ENCODE results near the gene BCL2. TPM values are rescaled to one million over a fixed set of nuclear protein-coding genes. Genes with fewer than 3 reads are reported as not detected.

The BCL2 gene
- total and polyA plus RNA-seq, 2 donors from 2014 or later, result 6.0 to 39.2 TPM

DNA sequence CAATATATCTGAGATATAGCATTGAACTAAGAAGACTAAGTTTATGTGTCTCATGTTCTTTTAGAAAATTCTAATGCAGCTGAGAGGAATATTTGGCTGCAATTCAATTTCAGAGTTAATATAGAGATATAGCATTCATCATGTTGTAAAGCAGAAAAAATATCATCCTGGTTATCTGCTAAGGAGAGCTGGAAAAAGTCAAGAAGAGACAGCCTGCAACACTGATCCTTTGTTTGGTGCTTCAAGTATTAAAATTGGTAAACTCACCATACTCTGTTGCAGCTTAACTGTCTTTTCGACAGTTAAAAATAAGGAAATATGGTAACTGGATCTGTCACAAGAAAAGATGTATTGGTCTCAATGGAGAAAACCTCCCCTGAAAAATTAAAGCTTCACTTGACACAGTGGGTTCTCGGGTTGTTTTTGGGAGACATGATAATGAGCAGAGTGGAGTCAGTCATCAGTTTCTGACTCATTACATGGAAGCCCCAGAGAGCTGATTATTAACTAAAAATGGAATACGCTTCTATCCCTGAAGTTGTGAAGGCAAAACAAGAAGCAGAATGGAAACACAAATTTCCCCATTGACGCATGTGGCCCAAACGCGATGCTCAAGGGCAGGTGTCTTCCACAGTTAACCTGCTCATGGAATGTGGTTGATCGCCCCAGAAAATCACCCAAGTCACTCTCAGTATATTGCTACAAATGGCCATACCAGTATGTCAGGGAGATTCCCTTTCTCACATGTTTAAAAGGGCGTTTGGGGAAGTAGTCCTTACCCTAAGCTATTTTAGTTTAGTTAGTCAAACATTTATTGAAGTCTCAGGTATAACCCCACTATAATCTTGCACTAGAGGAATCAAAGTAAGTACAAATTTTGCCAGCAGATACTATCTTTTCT is 8.2 kb downstream of the BCL2 start:
- DNase-seq (no peak), FAIRE-seq (no peak)
- H3K27ac ChIP-seq (ENCODE audit: low read depth in 2 of 2, low read length in 2 of 2), result peak overlapping the region; percentile 40 to 63
- H3K9ac ChIP-seq (ENCODE audit: low read length in 3 of 3), result peak overlapping the region in 1 of 3 donors; percentile 42
- TF ChIP-seq, protein P1, sequence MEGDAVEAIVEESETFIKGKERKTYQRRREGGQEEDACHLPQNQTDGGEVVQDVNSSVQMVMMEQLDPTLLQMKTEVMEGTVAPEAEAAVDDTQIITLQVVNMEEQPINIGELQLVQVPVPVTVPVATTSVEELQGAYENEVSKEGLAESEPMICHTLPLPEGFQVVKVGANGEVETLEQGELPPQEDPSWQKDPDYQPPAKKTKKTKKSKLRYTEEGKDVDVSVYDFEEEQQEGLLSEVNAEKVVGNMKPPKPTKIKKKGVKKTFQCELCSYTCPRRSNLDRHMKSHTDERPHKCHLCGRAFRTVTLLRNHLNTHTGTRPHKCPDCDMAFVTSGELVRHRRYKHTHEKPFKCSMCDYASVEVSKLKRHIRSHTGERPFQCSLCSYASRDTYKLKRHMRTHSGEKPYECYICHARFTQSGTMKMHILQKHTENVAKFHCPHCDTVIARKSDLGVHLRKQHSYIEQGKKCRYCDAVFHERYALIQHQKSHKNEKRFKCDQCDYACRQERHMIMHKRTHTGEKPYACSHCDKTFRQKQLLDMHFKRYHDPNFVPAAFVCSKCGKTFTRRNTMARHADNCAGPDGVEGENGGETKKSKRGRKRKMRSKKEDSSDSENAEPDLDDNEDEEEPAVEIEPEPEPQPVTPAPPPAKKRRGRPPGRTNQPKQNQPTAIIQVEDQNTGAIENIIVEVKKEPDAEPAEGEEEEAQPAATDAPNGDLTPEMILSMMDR (IDR thresholded peaks at IDR 0.05; ENCODE audit: borderline replicate concordance, extremely low read depth, insufficient read depth), result no peak
- no peaks in the 10 kb centered on the region for H3K36me3 ChIP-seq (ENCODE audit: control insufficient read depth in 2 of 3, insufficient read depth in 3 of 3, low read length in 3 of 3)
- peak overlapping the region in 1 of 3 donors; percentile 23 for H3K4me3 ChIP-seq (ENCODE audit: low read length in 3 of 3)
- intact Hi-C loops (cut with DNase I), result no loop called here
- no peaks in the 10 kb centered on the region for H3K27me3 ChIP-seq (ENCODE audit: control insufficient read depth, insufficient read depth, low read length)
- peaks cover 4 to 52% (median 28%) of the 10 kb centered on the region in 3 donors for H3K4me1 ChIP-seq (ENCODE audit: control insufficient read depth in 2 of 3, insufficient read depth in 2 of 3, low read depth in 1 of 3, low read length in 3 of 3)
- no peaks in the 10 kb centered on the region for H3K9me3 ChIP-seq (ENCODE audit: control insufficient read depth in 2 of 3, insufficient read depth in 1 of 3, low read length in 3 of 3)

DNA sequence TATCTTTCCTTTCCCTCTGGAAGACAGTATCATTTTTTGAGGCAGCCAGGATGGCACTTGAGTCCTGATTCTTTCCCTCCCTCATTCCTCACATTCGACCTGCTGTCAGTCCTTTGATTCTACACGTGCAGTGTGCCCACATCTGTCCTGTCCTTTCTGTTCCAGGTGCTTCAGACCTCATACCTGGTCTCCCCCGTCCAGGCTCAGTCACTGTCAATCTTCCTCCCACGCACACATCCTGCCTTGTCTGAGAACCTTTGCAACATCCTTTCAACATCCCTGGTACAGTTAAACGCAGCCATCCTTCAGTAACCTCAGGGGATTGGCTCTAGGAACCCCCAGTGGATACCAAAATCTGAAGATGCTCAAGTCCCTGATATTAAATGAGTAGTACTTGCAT is 10.1 kb downstream of the BCL2 start:
- no peaks in the 10 kb centered on the region for H3K27me3 ChIP-seq (ENCODE audit: control insufficient read depth, insufficient read depth, low read length)
- FAIRE-seq, result no peak
- no peaks in the 10 kb centered on the region for H3K36me3 ChIP-seq (ENCODE audit: control insufficient read depth in 2 of 3, insufficient read depth in 3 of 3, low read length in 3 of 3)
- no peak overlapping the region for H3K4me3 ChIP-seq (ENCODE audit: low read length in 3 of 3)
- peaks cover 4 to 53% (median 29%) of the 10 kb centered on the region in 3 donors for H3K4me1 ChIP-seq (ENCODE audit: control insufficient read depth in 2 of 3, insufficient read depth in 2 of 3, low read depth in 1 of 3, low read length in 3 of 3)
- H3K27ac ChIP-seq (ENCODE audit: low read depth in 2 of 2, low read length in 2 of 2), result no peak overlapping the region
- TF ChIP-seq, protein P1 (IDR thresholded peaks at IDR 0.05; ENCODE audit: borderline replicate concordance, extremely low read depth, insufficient read depth), result no peak
- DNase-seq, result no peak
- H3K9ac ChIP-seq (ENCODE audit: low read length in 3 of 3), result no peak overlapping the region
- intact Hi-C loops (cut with DNase I), result no loop called here
- no peaks in the 10 kb centered on the region for H3K9me3 ChIP-seq (ENCODE audit: control insufficient read depth in 2 of 3, insufficient read depth in 1 of 3, low read length in 3 of 3)

DNA sequence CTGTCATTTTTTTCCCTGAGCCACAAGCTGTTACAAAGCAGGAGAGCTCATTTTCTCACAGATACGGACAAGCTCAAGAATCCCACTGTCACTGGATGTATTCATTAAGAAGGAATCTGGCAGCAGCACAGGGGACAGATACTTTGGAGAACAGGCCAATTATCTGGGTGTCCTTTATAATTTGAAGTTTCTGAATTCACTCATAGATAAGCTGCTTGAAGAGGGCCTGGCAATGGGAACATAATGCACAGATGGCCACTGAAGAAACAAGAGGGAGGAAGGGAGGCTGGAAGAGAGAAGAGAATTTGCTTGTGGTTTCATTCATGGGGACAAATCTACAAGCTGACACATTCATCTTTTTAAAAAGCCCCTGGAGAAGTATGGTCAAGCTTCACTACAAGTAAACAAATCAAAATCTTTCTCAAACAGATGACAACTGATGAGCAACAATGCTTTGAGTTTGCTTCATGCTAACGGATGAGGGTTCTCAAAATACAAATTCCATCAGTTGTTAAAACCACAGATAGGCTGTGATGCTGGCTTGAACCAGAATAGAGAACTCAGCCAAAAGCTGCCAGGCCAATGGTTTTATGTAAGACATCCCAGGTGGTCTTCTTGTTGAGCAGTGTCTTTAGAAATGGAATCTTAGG is 11.9 kb downstream of the BCL2 start:
- TF ChIP-seq, protein P1 (IDR thresholded peaks at IDR 0.05; ENCODE audit: borderline replicate concordance, extremely low read depth, insufficient read depth), result no peak
- Histone ChIP-seq H3K9me3 (ENCODE audit: control insufficient read depth in 2 of 3, insufficient read depth in 1 of 3, low read length in 3 of 3) (no peaks in the 10 kb centered on the region), H3K9ac (ENCODE audit: low read length in 3 of 3) (no peak overlapping the region), H3K36me3 (ENCODE audit: control insufficient read depth in 2 of 3, insufficient read depth in 3 of 3, low read length in 3 of 3) (no peaks in the 10 kb centered on the region), H3K27ac (ENCODE audit: low read depth in 2 of 2, low read length in 2 of 2) (peak overlapping the region; percentile 52 to 68), H3K4me3 (ENCODE audit: low read length in 3 of 3) (peak overlapping the region in 2 of 3 donors; percentile 9 to 12), H3K27me3 (ENCODE audit: control insufficient read depth, insufficient read depth, low read length) (no peaks in the 10 kb centered on the region), H3K4me1 (ENCODE audit: control insufficient read depth in 2 of 3, insufficient read depth in 2 of 3, low read depth in 1 of 3, low read length in 3 of 3) (peaks cover 0 to 44% (median 28%) of the 10 kb centered on the region in 3 donors)
- FAIRE-seq, result no peak
- DNase-seq, result no peak
- intact Hi-C loops (cut with DNase I), result no loop called here
